ENCODE results near the gene RGPD4. TPM values are rescaled to one million over a fixed set of nuclear protein-coding genes. Genes with fewer than 3 reads are reported as not detected.
"Not testable (repeated sequence)": the region's sequence is repeated elsewhere in the genome, so short reads cannot be mapped to it uniquely, and the experiment has no call there.

Gene RGPD4
- total RNA-seq, result not detected

GRCh38 chr2:107826749-107827148 is at the start of gene RGPD4:
Gene RGPD4, plus strand, starts transcription at chr2:107826892. Its CDS starts 122 bp downstream, at chr2:107827014.
- H3K27me3 ChIP-seq; DNase-seq; H3K9me3 ChIP-seq; H3K27ac ChIP-seq; H3K36me3 ChIP-seq; intact Hi-C loops (cut with DNase I); H3K4me1 ChIP-seq; H3K4me3 ChIP-seq: not testable (repeated sequence)
- 93% methylated on average over 6 of the region's 43 CpGs; no CpG with 5 or more reads in 1 of the 2 donors for WGBS, 2 donors

DNA sequence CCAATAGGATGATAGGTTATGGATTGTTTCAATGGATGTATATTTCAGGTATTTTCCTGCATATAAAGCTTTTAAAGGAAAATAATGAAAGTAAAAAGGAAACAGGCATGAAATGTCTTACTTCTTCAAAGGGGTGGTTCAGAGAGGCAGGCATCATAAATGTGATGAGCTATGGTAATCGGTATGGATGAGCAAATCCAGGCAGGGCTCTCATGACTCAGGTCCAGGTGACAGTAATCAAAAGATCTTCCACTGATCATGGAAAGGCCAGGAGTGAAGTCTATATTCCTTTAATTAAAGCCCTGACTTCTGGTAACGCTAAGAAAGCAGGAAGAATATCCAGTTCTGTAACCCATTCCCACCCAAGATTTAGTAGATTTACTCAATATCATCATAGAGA is 48.7 kb upstream of the RGPD4 start:
- H3K9me3 ChIP-seq, result no peaks in the 10 kb centered on the region
- WGBS, 2 donors, result 69 to 78% methylated on average over 2 of the region's 2 CpGs
- H3K4me1 ChIP-seq, result peaks cover 0 to 6% (median 0%) of the 10 kb centered on the region in 3 donors
- intact Hi-C loops (cut with DNase I), result no loop called here
- H3K36me3 ChIP-seq, result no peaks in the 10 kb centered on the region
- TF ChIP-seq, protein P1, sequence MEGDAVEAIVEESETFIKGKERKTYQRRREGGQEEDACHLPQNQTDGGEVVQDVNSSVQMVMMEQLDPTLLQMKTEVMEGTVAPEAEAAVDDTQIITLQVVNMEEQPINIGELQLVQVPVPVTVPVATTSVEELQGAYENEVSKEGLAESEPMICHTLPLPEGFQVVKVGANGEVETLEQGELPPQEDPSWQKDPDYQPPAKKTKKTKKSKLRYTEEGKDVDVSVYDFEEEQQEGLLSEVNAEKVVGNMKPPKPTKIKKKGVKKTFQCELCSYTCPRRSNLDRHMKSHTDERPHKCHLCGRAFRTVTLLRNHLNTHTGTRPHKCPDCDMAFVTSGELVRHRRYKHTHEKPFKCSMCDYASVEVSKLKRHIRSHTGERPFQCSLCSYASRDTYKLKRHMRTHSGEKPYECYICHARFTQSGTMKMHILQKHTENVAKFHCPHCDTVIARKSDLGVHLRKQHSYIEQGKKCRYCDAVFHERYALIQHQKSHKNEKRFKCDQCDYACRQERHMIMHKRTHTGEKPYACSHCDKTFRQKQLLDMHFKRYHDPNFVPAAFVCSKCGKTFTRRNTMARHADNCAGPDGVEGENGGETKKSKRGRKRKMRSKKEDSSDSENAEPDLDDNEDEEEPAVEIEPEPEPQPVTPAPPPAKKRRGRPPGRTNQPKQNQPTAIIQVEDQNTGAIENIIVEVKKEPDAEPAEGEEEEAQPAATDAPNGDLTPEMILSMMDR (IDR thresholded peaks at IDR 0.05), result no peak
- TF ChIP-seq POLR2A (IDR thresholded peaks at IDR 0.05), result no peak
- no peak overlapping the region for H3K4me3 ChIP-seq
- no peak for DNase-seq
- H3K27me3 ChIP-seq, result no peaks in the 10 kb centered on the region
- no peak overlapping the region for H3K27ac ChIP-seq

DNA sequence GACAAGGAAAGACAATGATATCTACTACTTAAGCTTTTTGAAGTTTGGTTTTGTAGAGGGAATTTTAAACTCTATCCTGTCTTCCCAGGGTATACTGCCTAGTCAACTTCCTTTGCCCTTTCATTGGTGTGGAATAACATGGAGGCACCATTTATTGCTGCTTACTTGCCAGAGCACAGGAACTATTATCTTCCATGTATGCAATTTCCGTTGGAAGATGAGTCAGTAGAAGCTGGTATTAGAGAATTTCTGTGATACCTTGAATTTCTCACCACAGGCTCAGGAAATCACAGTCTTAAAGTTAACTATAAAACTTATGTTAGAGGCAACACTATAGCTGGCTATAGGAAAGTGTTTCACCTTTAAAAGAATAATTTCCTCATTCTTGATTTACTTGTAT is 40.9 kb upstream of the RGPD4 start:
- Histone ChIP-seq H3K27me3 (no peaks in the 10 kb centered on the region), H3K4me3 (no peak overlapping the region), H3K27ac (no peak overlapping the region), H3K9me3 (no peaks in the 10 kb centered on the region), H3K36me3 (no peaks in the 10 kb centered on the region), H3K4me1 (no peaks in the 10 kb centered on the region)
- no peak for DNase-seq
- intact Hi-C loops (cut with DNase I), result no loop called here
- TF ChIP-seq POLR2A (IDR thresholded peaks at IDR 0.05), result no peak
- TF ChIP-seq, protein P1 (IDR thresholded peaks at IDR 0.05), result no peak
- 56 to 69% methylated on average over 1 of the region's 1 CpG for WGBS, 2 donors

DNA sequence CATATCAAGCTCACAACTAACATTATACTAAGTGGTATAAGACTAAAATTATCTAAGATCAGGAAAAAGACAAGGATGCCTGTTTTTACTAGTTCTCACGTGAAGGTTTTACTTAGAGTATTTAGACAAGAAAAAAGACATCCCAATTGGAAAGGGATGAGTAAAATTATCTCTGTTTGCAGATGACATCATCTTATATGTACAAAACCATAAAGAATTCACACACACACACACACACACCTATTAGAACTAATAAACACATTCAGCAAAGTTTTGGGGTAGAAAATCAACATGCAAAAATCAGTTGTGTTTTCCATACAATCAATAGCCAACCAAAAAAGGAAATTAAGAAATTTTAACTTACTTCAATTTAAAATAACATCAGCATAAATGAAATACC is 35.9 kb upstream of the RGPD4 start:
- no peaks in the 10 kb centered on the region for H3K9me3 ChIP-seq
- no peaks in the 10 kb centered on the region for H3K36me3 ChIP-seq
- intact Hi-C loops (cut with DNase I), result no loop called here
- no peak overlapping the region for H3K27ac ChIP-seq
- no peaks in the 10 kb centered on the region for H3K27me3 ChIP-seq
- TF ChIP-seq, protein P1 (IDR thresholded peaks at IDR 0.05), result no peak
- TF ChIP-seq POLR2A (IDR thresholded peaks at IDR 0.05), result no peak
- no peaks in the 10 kb centered on the region for H3K4me1 ChIP-seq
- 53 to 70% methylated on average over 1 of the region's 1 CpG for WGBS, 2 donors
- no peak for DNase-seq
- H3K4me3 ChIP-seq, result no peak overlapping the region

GRCh38 chr2:107801498-107801897 is 25.2 kb upstream of the RGPD4 start:
- DNase-seq, result no peak
- H3K36me3 ChIP-seq, result no peaks in the 10 kb centered on the region
- H3K4me3 ChIP-seq, result no peak overlapping the region
- WGBS, 2 donors, result 39 to 48% methylated on average over 2 of the region's 2 CpGs
- intact Hi-C loops (cut with DNase I), result no loop called here
- TF ChIP-seq POLR2A (IDR thresholded peaks at IDR 0.05), result no peak
- TF ChIP-seq, protein P1 (IDR thresholded peaks at IDR 0.05), result no peak
- no peaks in the 10 kb centered on the region for H3K27me3 ChIP-seq
- H3K9me3 ChIP-seq, result no peaks in the 10 kb centered on the region
- H3K27ac ChIP-seq, result no peak overlapping the region
- no peaks in the 10 kb centered on the region for H3K4me1 ChIP-seq

All from esophagus squamous epithelium (tissue), 5 donors.